HEK293T (cell line): ENCODE measurements around the gene IRF8.

ENCODE experiments used
- BHLHE40 ChIP-seq: fragments of 450-650 bp; IDR thresholded peaks from 2 replicates; pipeline ENCODE4 v1.6.1; 2016; ENCODE audit warnings: mild to moderate bottlenecking, moderate library complexity, borderline replicate concordance
- CTBP1 ChIP-seq: fragments of 450-650 bp; IDR thresholded peaks from 2 replicates; pipeline ENCODE4 v1.6.1; 2016; ENCODE audit warnings: borderline replicate concordance
- ELF4 ChIP-seq: fragments of 450-650 bp; IDR thresholded peaks from 2 replicates; pipeline ENCODE4 v1.6.1; 2017; ENCODE audit warnings: antibody characterized with exemption
- FOXA1 ChIP-seq: fragments of 450-650 bp; IDR thresholded peaks from 2 replicates; pipeline ENCODE4 v1.6.1; 2016; ENCODE audit warnings: mild to moderate bottlenecking
- FOXK2 ChIP-seq: fragments of 450-650 bp; IDR thresholded peaks from 2 replicates; pipeline ENCODE4 v1.6.1; 2016; ENCODE audit warnings: mild to moderate bottlenecking
- HDGF ChIP-seq: fragments of 450-650 bp; IDR thresholded peaks from 2 replicates; pipeline ENCODE4 v1.6.1; 2017; ENCODE audit warnings: antibody characterized with exemption, borderline replicate concordance
- L3MBTL2 ChIP-seq: fragments of 450-650 bp; conservative IDR thresholded peaks from 2 replicates; pipeline ENCODE4 v1.6.1; 2016; ENCODE audit warnings: mild to moderate bottlenecking
- NFRKB ChIP-seq: fragments of 450-650 bp; IDR thresholded peaks from 2 replicates; pipeline ENCODE4 v1.6.1; 2016; ENCODE audit warnings: mild to moderate bottlenecking, moderate library complexity
- PKNOX1 ChIP-seq: fragments of 450-650 bp; IDR thresholded peaks from 2 replicates; pipeline ENCODE4 v1.6.1; 2016
- SP1 ChIP-seq: fragments of 450-650 bp; IDR thresholded peaks from 2 replicates; pipeline ENCODE4 v1.6.1; 2017
- SUZ12 ChIP-seq: fragments of 450-650 bp; IDR thresholded peaks from 2 replicates; pipeline ENCODE4 v1.6.1; 2016; ENCODE audit warnings: mild to moderate bottlenecking
- TARDBP ChIP-seq: fragments of 450-650 bp; IDR thresholded peaks from 2 replicates; pipeline ENCODE4 v1.6.1; 2016
- ZNF384 ChIP-seq: fragments of 450-650 bp; IDR thresholded peaks from 2 replicates; pipeline ENCODE4 v1.6.1; 2016

DNA sequence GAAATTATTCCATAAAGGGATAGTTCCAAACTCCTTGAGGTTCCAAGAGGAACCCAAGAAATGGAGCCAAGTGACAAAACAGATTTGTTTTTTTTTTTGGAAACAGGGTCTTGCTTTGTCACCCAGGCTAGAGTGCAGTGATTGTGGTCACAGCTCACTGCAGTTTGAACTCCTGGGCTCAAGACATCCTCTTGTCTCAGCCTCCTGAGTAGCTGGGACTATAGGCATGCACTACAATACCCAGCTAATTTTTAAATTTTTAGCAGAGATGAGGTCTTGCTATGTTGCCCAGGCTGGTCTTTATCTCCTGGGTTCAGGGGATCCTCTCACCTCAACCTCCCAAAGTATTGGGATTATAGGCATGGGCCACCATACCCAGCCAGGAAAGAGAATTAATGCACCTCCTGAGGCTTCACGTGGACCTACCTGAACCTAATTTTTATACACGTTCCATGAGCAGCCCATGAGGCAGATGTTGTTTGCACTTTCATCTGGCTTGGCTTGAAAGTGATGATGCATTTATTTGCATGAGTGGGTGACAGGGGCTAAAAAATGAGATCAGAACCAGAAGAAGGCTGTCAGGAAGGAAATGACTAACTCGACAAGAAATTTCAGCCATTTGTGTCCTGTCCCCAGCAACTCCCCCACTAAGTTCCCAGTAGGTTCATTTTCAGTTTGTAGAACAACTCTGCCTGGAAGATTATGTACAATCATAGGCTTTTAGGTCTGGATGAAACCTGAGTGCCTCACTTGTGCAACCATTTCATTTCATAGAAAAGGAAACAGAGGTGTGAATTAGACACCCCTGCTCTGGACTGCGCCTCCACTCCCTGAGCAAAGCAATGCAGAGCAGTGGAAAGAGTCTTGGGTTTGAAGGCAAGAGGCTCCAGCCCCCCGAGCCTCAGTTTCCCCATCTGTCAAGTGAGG is 10.3 kb upstream of the IRF8 start:
- no peak for TF ChIP-seq SP1
- TF ChIP-seq ZNF384: no peak
- no peak for TF ChIP-seq SUZ12
- no peak for TF ChIP-seq PKNOX1
- no peak for TF ChIP-seq ELF4
- TF ChIP-seq TARDBP: no peak
- TF ChIP-seq NFRKB: no peak
- no peak for TF ChIP-seq CTBP1
- no peak for TF ChIP-seq BHLHE40
- TF ChIP-seq HDGF: no peak
- no peak for TF ChIP-seq L3MBTL2
- no peak for TF ChIP-seq FOXA1
- TF ChIP-seq FOXK2: no peak
